Measurements from ENCODE around the gene RALBP1. TPM values are rescaled to one million over a fixed set of nuclear protein-coding genes. Genes with fewer than 3 reads are reported as not detected.

RALBP1 gene
- polyA plus RNA-seq, 1 donor (not counting 4 experiments of a cell fraction or from before 2014, with no cell fraction given), result 47.6 TPM

- no peak overlapping the region for H3K4me2 ChIP-seq (ENCODE audit: control insufficient read depth, extremely low read depth, insufficient read depth, low read depth, low read length)
- no peaks in the 10 kb centered on the region for H3K27me3 ChIP-seq (ENCODE audit: control insufficient read depth, extremely low read depth, insufficient read depth, low read length)
- H3K4me3 ChIP-seq (ENCODE audit: control insufficient read depth in 2 of 3, extremely low read depth in 1 of 3, insufficient read depth in 2 of 3, low read depth in 1 of 3, low read length in 3 of 3), result no peak overlapping the region
- dilution Hi-C loops (cut with MboI; ENCODE audit: extremely low pct_ligation_motif_present, low sequenced_read_pairs), result no loop called here
- H3K9ac ChIP-seq (ENCODE audit: control insufficient read depth, extremely low read depth, insufficient read depth, low read length), result no peak overlapping the region
- H3K36me3 ChIP-seq (ENCODE audit: control insufficient read depth in 2 of 2, extremely low read depth in 1 of 2, insufficient read depth in 2 of 2, low read length in 2 of 2), result no peaks in the 10 kb centered on the region
- H4K20me1 ChIP-seq (ENCODE audit: control insufficient read depth, extremely low read depth, insufficient read depth, low read length), result no peaks in the 10 kb centered on the region
- peaks cover 57% of the 10 kb centered on the region for H3K79me2 ChIP-seq (ENCODE audit: control insufficient read depth, insufficient read depth, low read length)
- no peak overlapping the region for H3K27ac ChIP-seq (ENCODE audit: control insufficient read depth, insufficient read depth, low read length)
- TF ChIP-seq EZH2 (IDR thresholded peaks at IDR 0.05; ENCODE audit: low read length) (no peak), CTCF (optimal IDR thresholded peaks at IDR 0.05 in 1 of 3, IDR thresholded peaks at IDR 0.05 in 1 of 3, conservative IDR thresholded peaks at IDR 0.05 in 1 of 3; ENCODE audit: extremely low read depth in 1 of 3, insufficient read depth in 2 of 3, low read length in 3 of 3) (no peak)
- H3K9me3 ChIP-seq (ENCODE audit: control insufficient read depth, low read depth, low read length), result no peaks in the 10 kb centered on the region
- no peaks in the 10 kb centered on the region for H3K9me1 ChIP-seq (ENCODE audit: control insufficient read depth, extremely low read depth, insufficient read depth, low read length)
- FAIRE-seq (no peak), DNase-seq (ENCODE audit: low read depth, low spot score) (no peak)
- no peak overlapping the region for H2AFZ ChIP-seq (ENCODE audit: control insufficient read depth, low read length)
- no peaks in the 10 kb centered on the region for H3K4me1 ChIP-seq (ENCODE audit: control insufficient read depth, extremely low read depth, insufficient read depth, low read length)
Observed at GRCh38 chr18:9508446-9509025, 33.2 kb downstream of the RALBP1 start.

- Histone ChIP-seq H2AFZ (ENCODE audit: control insufficient read depth, low read length) (no peak overlapping the region), H3K36me3 (ENCODE audit: control insufficient read depth in 2 of 2, extremely low read depth in 1 of 2, insufficient read depth in 2 of 2, low read length in 2 of 2) (peaks cover 2 to 9% of the 10 kb centered on the region in 2 experiments), H3K9me1 (ENCODE audit: control insufficient read depth, extremely low read depth, insufficient read depth, low read length) (no peaks in the 10 kb centered on the region), H3K4me1 (ENCODE audit: control insufficient read depth, extremely low read depth, insufficient read depth, low read length) (peaks cover 6% of the 10 kb centered on the region), H3K9me3 (ENCODE audit: control insufficient read depth, low read depth, low read length) (no peaks in the 10 kb centered on the region), H3K9ac (ENCODE audit: control insufficient read depth, extremely low read depth, insufficient read depth, low read length) (no peak overlapping the region), H3K27me3 (ENCODE audit: control insufficient read depth, extremely low read depth, insufficient read depth, low read length) (no peaks in the 10 kb centered on the region), H4K20me1 (ENCODE audit: control insufficient read depth, extremely low read depth, insufficient read depth, low read length) (no peaks in the 10 kb centered on the region), H3K27ac (ENCODE audit: control insufficient read depth, insufficient read depth, low read length) (no peak overlapping the region), H3K4me2 (ENCODE audit: control insufficient read depth, extremely low read depth, insufficient read depth, low read depth, low read length) (peak overlapping the region; percentile 14), H3K79me2 (ENCODE audit: control insufficient read depth, insufficient read depth, low read length) (peaks cover 19% of the 10 kb centered on the region), H3K4me3 (ENCODE audit: control insufficient read depth in 2 of 3, extremely low read depth in 1 of 3, insufficient read depth in 2 of 3, low read depth in 1 of 3, low read length in 3 of 3) (no peak overlapping the region)
- FAIRE-seq (no peak), DNase-seq (ENCODE audit: low read depth, low spot score) (no peak)
- no peak for TF ChIP-seq CTCF (optimal IDR thresholded peaks at IDR 0.05 in 1 of 3, IDR thresholded peaks at IDR 0.05 in 1 of 3, conservative IDR thresholded peaks at IDR 0.05 in 1 of 3; ENCODE audit: extremely low read depth in 1 of 3, insufficient read depth in 2 of 3, low read length in 3 of 3)
- no peak for TF ChIP-seq EZH2 (IDR thresholded peaks at IDR 0.05; ENCODE audit: low read length)
- dilution Hi-C loops (cut with MboI; ENCODE audit: extremely low pct_ligation_motif_present, low sequenced_read_pairs), result no loop called here
Observed at GRCh38 chr18:9513971-9514512, 38.7 kb downstream of the RALBP1 start.
